Measurements from ENCODE around the gene CPOX.

CPOX gene

GRCh38 chr3:98577178-98577895 lies 16.1 kb downstream of the CPOX start:
- ChIA-PET POLR2A (interaction anchor here (1.6 kb wide), 1 partner anchor 16 kb away, joined by 6 read pairs; the partner anchor contains the start of gene CPOX), CTCF (no interaction called here)
- TF ChIP-seq ATF2 (tag by site-specific recombination; IDR thresholded peaks at IDR 0.05; ENCODE audit: low read depth), result no peak
- no peak for TF ChIP-seq ZNF623 (tag by site-specific recombination; IDR thresholded peaks at IDR 0.05)
- TF ChIP-seq ZFP41 (tag by site-specific recombination; IDR thresholded peaks at IDR 0.05; ENCODE audit: borderline replicate concordance), result no peak
- TF ChIP-seq SP7 (tag by site-specific recombination; IDR thresholded peaks at IDR 0.05), result no peak
- TF ChIP-seq, protein P1, sequence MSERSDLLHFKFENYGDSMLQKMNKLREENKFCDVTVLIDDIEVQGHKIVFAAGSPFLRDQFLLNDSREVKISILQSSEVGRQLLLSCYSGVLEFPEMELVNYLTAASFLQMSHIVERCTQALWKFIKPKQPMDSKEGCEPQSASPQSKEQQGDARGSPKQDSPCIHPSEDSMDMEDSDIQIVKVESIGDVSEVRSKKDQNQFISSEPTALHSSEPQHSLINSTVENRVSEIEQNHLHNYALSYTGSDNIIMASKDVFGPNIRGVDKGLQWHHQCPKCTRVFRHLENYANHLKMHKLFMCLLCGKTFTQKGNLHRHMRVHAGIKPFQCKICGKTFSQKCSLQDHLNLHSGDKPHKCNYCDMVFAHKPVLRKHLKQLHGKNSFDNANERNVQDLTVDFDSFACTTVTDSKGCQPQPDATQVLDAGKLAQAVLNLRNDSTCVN (tag by site-specific recombination; optimal IDR thresholded peaks at IDR 0.05), result no peak
- no peak for TF ChIP-seq ZNF776 (tag by site-specific recombination; IDR thresholded peaks at IDR 0.05; ENCODE audit: borderline replicate concordance)
- no peak overlapping the region for H3K4me3 ChIP-seq (ENCODE audit: low read depth, low read length)
- H3K27ac ChIP-seq (ENCODE audit: extremely low read depth, low read depth, low read length), result no peak overlapping the region
- peaks cover 0 to 48% of the 10 kb centered on the region in 2 experiments; a peak in 1 of 3 replicates for H3K36me3 ChIP-seq (ENCODE audit: control insufficient read depth in 2 of 2, insufficient read depth in 1 of 2, low read length in 2 of 2)
- H3K4me1 ChIP-seq (ENCODE audit: control insufficient read depth, insufficient read depth, low read length), result no peaks in the 10 kb centered on the region
- no peaks in the 10 kb centered on the region for H3K9me3 ChIP-seq (ENCODE audit: control insufficient read depth, insufficient read depth, low read depth, low read length)

DNA sequence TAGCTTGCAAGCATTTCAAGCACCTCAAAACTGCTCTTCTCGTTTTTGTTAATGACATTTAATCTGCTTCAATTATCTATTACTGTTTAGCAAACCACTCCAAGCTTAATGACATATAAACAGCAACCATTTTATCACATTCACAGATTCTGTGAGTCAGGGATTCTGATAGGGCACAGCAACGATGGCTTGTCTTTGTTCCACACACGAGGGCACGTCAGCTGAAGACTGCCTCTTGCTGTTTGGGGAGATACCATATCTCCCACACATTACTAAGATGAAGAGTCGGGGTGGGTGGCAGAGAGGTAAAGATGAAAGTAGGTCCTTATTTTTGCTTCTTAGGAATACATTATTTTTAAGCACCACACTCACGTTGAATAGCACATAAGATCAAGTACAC lies 19.3 kb downstream of the CPOX start:
- no peaks in the 10 kb centered on the region for H3K9me3 ChIP-seq (ENCODE audit: control insufficient read depth, insufficient read depth, low read depth, low read length)
- CTCF ChIA-PET, result interaction anchor here (0.7 to 0.9 kb wide), 2 partner anchors 10 to 1272 kb away, joined by 3 read pairs; no protein-coding TSS in a partner anchor
- H3K36me3 ChIP-seq (ENCODE audit: control insufficient read depth in 2 of 2, insufficient read depth in 1 of 2, low read length in 2 of 2), result peaks cover 0 to 24% of the 10 kb centered on the region in 2 experiments; a peak in 1 of 3 replicates
- H3K27ac ChIP-seq (ENCODE audit: extremely low read depth, low read depth, low read length), result no peak overlapping the region
- TF ChIP-seq ZNF169 (tag by site-specific recombination; IDR thresholded peaks at IDR 0.05), result no peak
- no peak for TF ChIP-seq ZNF747 (tag by site-specific recombination; IDR thresholded peaks at IDR 0.05)
- H3K4me3 ChIP-seq (ENCODE audit: low read depth, low read length), result no peak overlapping the region
- no peaks in the 10 kb centered on the region for H3K4me1 ChIP-seq (ENCODE audit: control insufficient read depth, insufficient read depth, low read length)
- POLR2A ChIA-PET, result no interaction called here

DNA sequence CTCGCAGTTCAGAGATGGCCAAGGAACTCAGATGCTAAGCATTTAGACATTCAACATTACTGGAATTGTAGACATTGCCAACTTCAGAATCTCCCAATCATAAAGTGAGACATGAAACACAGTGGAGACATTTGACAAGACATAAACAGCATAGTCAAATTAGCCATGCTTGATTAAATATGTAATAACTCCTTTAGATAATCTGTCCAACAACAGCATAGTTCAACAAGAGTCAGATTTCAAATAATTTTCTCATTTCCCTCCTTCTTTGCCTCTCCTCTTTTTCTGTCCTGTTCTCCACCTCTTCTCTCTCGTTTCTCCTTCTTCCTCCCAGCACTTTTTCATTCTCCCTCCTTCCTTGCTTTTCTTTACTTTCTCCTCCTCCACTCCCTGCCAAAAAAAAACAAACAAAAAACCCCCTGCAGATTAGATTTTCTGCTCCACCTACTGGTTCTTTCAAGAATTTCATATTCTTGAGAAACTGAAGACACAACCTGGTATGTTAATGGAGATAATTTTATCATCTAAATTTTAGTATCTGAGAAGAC lies 20.2 kb downstream of the CPOX start:
- Histone ChIP-seq H3K9me3 (ENCODE audit: control insufficient read depth, insufficient read depth, low read depth, low read length) (no peaks in the 10 kb centered on the region), H3K36me3 (ENCODE audit: control insufficient read depth in 2 of 2, insufficient read depth in 1 of 2, low read length in 2 of 2) (peaks cover 0 to 15% of the 10 kb centered on the region in 2 experiments; a peak in 1 of 3 replicates), H3K4me1 (ENCODE audit: control insufficient read depth, insufficient read depth, low read length) (no peaks in the 10 kb centered on the region), H3K4me3 (ENCODE audit: low read depth, low read length) (no peak overlapping the region), H3K27ac (ENCODE audit: extremely low read depth, low read depth, low read length) (no peak overlapping the region)
- CTCF ChIA-PET, result no interaction called here
- POLR2A ChIA-PET, result no interaction called here
- TF ChIP-seq GLIS1 (tag by site-specific recombination; IDR thresholded peaks at IDR 0.05) (peak; percentile 88), IKZF3 (tag by site-specific recombination; IDR thresholded peaks at IDR 0.05) (0 out of 2 replicates have a peak, but pooled peaks have one; percentile 24), ZNF133 (tag by site-specific recombination; IDR thresholded peaks at IDR 0.05) (peak; percentile 26; the same call in 1 of the 2 replicates), ZNF629 (tag by site-specific recombination; IDR thresholded peaks at IDR 0.05) (0 out of 2 replicates have a peak, but pooled peaks have one; percentile 11), WT1 (tag by site-specific recombination; IDR thresholded peaks at IDR 0.05) (peak; percentile 28; the same call in 1 of the 2 replicates), ZNF544 (tag by site-specific recombination; IDR thresholded peaks at IDR 0.05) (no peak), GFI1B (tag by site-specific recombination; IDR thresholded peaks at IDR 0.05) (no peak), ZNF48 (tag by site-specific recombination; IDR thresholded peaks at IDR 0.05) (no peak), KLF7 (tag by site-specific recombination; IDR thresholded peaks at IDR 0.05; ENCODE audit: borderline replicate concordance) (no peak), EGR2 (tag by site-specific recombination; IDR thresholded peaks at IDR 0.05; ENCODE audit: low read depth) (0 out of 2 replicates have a peak, but pooled peaks have one; percentile 14), CTCF (tag by site-specific recombination; IDR thresholded peaks at IDR 0.05) (peak; percentile 43), PRDM1 (tag by site-specific recombination; IDR thresholded peaks at IDR 0.05) (peak; percentile 73), ZIC2 (tag by site-specific recombination; IDR thresholded peaks at IDR 0.05) (no peak; the same call in 1 of the 2 replicates)
- TF ChIP-seq, protein P2, sequence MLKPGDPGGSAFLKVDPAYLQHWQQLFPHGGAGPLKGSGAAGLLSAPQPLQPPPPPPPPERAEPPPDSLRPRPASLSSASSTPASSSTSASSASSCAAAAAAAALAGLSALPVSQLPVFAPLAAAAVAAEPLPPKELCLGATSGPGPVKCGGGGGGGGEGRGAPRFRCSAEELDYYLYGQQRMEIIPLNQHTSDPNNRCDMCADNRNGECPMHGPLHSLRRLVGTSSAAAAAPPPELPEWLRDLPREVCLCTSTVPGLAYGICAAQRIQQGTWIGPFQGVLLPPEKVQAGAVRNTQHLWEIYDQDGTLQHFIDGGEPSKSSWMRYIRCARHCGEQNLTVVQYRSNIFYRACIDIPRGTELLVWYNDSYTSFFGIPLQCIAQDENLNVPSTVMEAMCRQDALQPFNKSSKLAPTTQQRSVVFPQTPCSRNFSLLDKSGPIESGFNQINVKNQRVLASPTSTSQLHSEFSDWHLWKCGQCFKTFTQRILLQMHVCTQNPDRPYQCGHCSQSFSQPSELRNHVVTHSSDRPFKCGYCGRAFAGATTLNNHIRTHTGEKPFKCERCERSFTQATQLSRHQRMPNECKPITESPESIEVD (tag by site-specific recombination; IDR thresholded peaks at IDR 0.05), result peak; percentile 45; the same call in 1 of the 2 replicates
- TF ChIP-seq, protein P3, sequence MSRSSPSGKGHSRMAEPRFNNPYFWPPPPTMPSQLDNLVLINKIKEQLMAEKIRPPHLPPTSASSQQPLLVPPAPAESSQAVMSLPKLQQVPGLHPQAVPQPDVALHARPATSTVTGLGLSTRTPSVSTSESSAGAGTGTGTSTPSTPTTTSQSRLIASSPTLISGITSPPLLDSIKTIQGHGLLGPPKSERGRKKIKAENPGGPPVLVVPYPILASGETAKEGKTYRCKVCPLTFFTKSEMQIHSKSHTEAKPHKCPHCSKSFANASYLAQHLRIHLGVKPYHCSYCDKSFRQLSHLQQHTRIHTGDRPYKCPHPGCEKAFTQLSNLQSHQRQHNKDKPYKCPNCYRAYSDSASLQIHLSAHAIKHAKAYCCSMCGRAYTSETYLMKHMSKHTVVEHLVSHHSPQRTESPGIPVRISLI (tag by site-specific recombination; IDR thresholded peaks at IDR 0.05), result peak; percentile 46; the same call in 1 of the 2 replicates

All from HEK293 (cell line).